MM.1S (cell line): Measurements from ENCODE around the gene NFKBIE.

Experiments used
- DNase-seq: peaks from one replicate; pipeline ENCODE4 v3.0.0-alpha.2; 2015
- H2AFZ ChIP-seq: fragments of 300-600 bp; sonication (generic); 2 replicates; pipeline ENCODE4 v1.6.0; 2016; ENCODE audit warnings: antibody characterized with exemption, low read length
- H3F3A ChIP-seq: fragments of 300-600 bp; sonication (generic); 2 replicates; pipeline ENCODE4 v1.6.1; 2016; ENCODE audit warnings: mild to moderate bottlenecking, antibody characterized with exemption, low read length, moderate library complexity, mixed read lengths; ENCODE audit not compliant: insufficient read depth
- H3K27ac ChIP-seq: fragments of 300-600 bp; sonication (generic); 2 replicates; pipeline ENCODE4 v1.5.1; 2016; ENCODE audit warnings: mild to moderate bottlenecking, low read length
- H3K27me3 ChIP-seq: fragments of 300-600 bp; sonication (generic); replicated peaks from 2 replicates; pipeline ENCODE4 v1.6.0; 2016; ENCODE audit warnings: low read length; ENCODE audit not compliant: insufficient read depth
- H3K36me3 ChIP-seq: fragments of 300-600 bp; sonication (generic); replicated peaks from 2 replicates; pipeline ENCODE4 v1.6.1; 2016; ENCODE audit warnings: mild to moderate bottlenecking, low read length, mixed read lengths; ENCODE audit not compliant: insufficient read depth
- H3K4me1 ChIP-seq: fragments of 300-600 bp; sonication (generic); 2 replicates; pipeline ENCODE4 v1.6.1; 2016; ENCODE audit warnings: low read length, mixed read lengths
- H3K4me2 ChIP-seq: fragments of 300-600 bp; sonication (generic); 2 replicates; pipeline ENCODE4 v1.6.0; 2016; ENCODE audit warnings: low read depth, low read length
- H3K4me3 ChIP-seq: fragments of 300-600 bp; sonication (generic); 2 replicates; pipeline ENCODE4 v1.5.1; 2016; ENCODE audit warnings: low read length, mixed read lengths
- H3K79me2 ChIP-seq: fragments of 300-600 bp; sonication (generic); 2 replicates; pipeline ENCODE4 v1.6.1; 2016; ENCODE audit warnings: mixed run types, low read length, mixed read lengths
- H3K9ac ChIP-seq: fragments of 300-600 bp; sonication (generic); 2 replicates; pipeline ENCODE4 v1.6.1; 2016; ENCODE audit warnings: low read length, mixed read lengths
- H3K9me2 ChIP-seq: fragments of 300-600 bp; sonication (generic); replicated peaks from 2 replicates; pipeline ENCODE4 v1.6.1; 2016; ENCODE audit warnings: mild to moderate bottlenecking, low read length, mixed read lengths; ENCODE audit not compliant: insufficient read depth
- H3K9me3 ChIP-seq: fragments of 300-600 bp; sonication (generic); replicated peaks from 2 replicates; pipeline ENCODE4 v1.6.1; 2016; ENCODE audit warnings: mild to moderate bottlenecking, low read length, mixed read lengths; ENCODE audit not compliant: insufficient read depth
- H4K20me1 ChIP-seq: fragments of 300-600 bp; sonication (generic); 2 replicates; pipeline ENCODE4 v1.6.1; 2016; ENCODE audit warnings: mild to moderate bottlenecking, low read length, moderate library complexity, mixed read lengths; ENCODE audit not compliant: insufficient read depth
- CTCF ChIP-seq: fragments of 300-600 bp; sonication (generic); IDR thresholded peaks from 2 replicates; pipeline ENCODE4 v1.5.1; 2016; ENCODE audit warnings: antibody characterized with exemption, low read length, mixed read lengths
- EZH2 ChIP-seq: fragments of 300-600 bp; sonication (generic); optimal IDR thresholded peaks from 2 replicates; pipeline ENCODE3; 2017; ENCODE audit warnings: low read depth, mild to moderate bottlenecking, antibody characterized with exemption, low read length, mixed read lengths
- EZH2phosphoT487 ChIP-seq: fragments of 300-600 bp; sonication (generic); IDR thresholded peaks from 2 replicates; pipeline ENCODE4 v1.6.1; 2018; ENCODE audit warnings: antibody characterized with exemption, low read length

Gene NFKBIE

GRCh38 chr6:44297063-44298038, 32.0 kb upstream of the NFKBIE start:
- no peaks in the 10 kb centered on the region for H3F3A ChIP-seq
- no peaks in the 10 kb centered on the region for H4K20me1 ChIP-seq
- DNase-seq = no peak
- H3K4me3 ChIP-seq = no peak overlapping the region
- peak overlapping the region; percentile 21; the same call in 1 of the 2 replicates for H3K4me2 ChIP-seq
- no peak overlapping the region for H3K27ac ChIP-seq
- no peaks in the 10 kb centered on the region for H3K9me2 ChIP-seq
- TF ChIP-seq CTCF = no peak
- no peak for TF ChIP-seq EZH2phosphoT487
- TF ChIP-seq EZH2 = no peak
- no peaks in the 10 kb centered on the region for H3K36me3 ChIP-seq
- H2AFZ ChIP-seq = no peak overlapping the region
- H3K4me1 ChIP-seq = no peaks in the 10 kb centered on the region
- peaks cover 34% of the 10 kb centered on the region for H3K27me3 ChIP-seq
- H3K9me3 ChIP-seq = no peaks in the 10 kb centered on the region
- H3K79me2 ChIP-seq = no peaks in the 10 kb centered on the region
- no peak overlapping the region for H3K9ac ChIP-seq

GRCh38 chr6:44294832-44295791, 29.8 kb upstream of the NFKBIE start:
- Histone ChIP-seq H3K9me3 (no peaks in the 10 kb centered on the region), H3F3A (no peaks in the 10 kb centered on the region), H3K4me1 (no peaks in the 10 kb centered on the region), H3K9me2 (no peaks in the 10 kb centered on the region), H3K36me3 (no peaks in the 10 kb centered on the region), H4K20me1 (no peaks in the 10 kb centered on the region), H3K79me2 (no peaks in the 10 kb centered on the region), H3K27ac (no peak overlapping the region), H3K27me3 (peaks cover 53% of the 10 kb centered on the region), H3K9ac (no peak overlapping the region), H2AFZ (no peak overlapping the region), H3K4me3 (no peak overlapping the region), H3K4me2 (no peak overlapping the region)
- DNase-seq = no peak
- no peak for TF ChIP-seq CTCF
- no peak for TF ChIP-seq EZH2
- TF ChIP-seq EZH2phosphoT487 = no peak

- peaks cover 70% of the 10 kb centered on the region for H3K27me3 ChIP-seq
Observed at GRCh38 chr6:44292661-44293365, 27.5 kb upstream of the NFKBIE start.

More at GRCh38 chr6:44292661-44293365, 27.5 kb upstream of the NFKBIE start:
- no peak overlapping the region for H3K27ac ChIP-seq
- no peak overlapping the region for H3K9ac ChIP-seq
- no peaks in the 10 kb centered on the region for H3K79me2 ChIP-seq
- no peaks in the 10 kb centered on the region for H3K4me1 ChIP-seq
- no peak overlapping the region for H3K4me3 ChIP-seq
- no peaks in the 10 kb centered on the region for H3K9me3 ChIP-seq
- H3K36me3 ChIP-seq = no peaks in the 10 kb centered on the region
- no peak for TF ChIP-seq CTCF
- TF ChIP-seq EZH2phosphoT487 = no peak
- no peak for TF ChIP-seq EZH2
- H3F3A ChIP-seq = no peaks in the 10 kb centered on the region
- H4K20me1 ChIP-seq = no peaks in the 10 kb centered on the region
- no peaks in the 10 kb centered on the region for H3K9me2 ChIP-seq
- no peak overlapping the region for H3K4me2 ChIP-seq
- DNase-seq = no peak
- no peak overlapping the region for H2AFZ ChIP-seq
